ENCODE data around the gene USP17L29.
"Not testable (repeated sequence)": the region's sequence is repeated elsewhere in the genome, so short reads cannot be mapped to it uniquely, and the experiment has no call there.

The USP17L29 gene, protein sequence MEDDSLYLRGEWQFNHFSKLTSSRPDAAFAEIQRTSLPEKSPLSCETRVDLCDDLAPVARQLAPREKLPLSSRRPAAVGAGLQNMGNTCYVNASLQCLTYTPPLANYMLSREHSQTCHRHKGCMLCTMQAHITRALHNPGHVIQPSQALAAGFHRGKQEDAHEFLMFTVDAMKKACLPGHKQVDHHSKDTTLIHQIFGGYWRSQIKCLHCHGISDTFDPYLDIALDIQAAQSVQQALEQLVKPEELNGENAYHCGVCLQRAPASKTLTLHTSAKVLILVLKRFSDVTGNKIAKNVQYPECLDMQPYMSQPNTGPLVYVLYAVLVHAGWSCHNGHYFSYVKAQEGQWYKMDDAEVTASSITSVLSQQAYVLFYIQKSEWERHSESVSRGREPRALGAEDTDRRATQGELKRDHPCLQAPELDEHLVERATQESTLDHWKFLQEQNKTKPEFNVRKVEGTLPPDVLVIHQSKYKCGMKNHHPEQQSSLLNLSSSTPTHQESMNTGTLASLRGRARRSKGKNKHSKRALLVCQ

DNA sequence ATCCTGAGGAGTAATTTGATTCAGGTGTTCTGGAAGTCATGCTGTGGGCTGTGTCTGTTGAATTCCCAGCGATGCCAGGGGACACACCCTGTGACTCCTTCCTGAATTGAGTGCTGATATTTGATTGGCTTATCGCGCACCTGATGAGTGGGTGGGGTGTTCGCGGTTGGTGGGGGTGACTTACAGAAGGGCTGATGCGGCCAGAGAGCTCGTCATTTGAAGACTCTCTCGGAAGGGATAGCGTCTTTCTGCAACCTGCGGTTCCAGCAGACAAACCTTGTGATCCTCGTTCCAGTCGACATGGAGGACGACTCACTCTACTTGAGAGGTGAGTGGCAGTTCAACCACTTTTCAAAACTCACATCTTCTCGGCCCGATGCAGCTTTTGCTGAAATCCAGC is at the start of gene USP17L29:
TSS of gene USP17L29 (plus strand) at position 301 of the 400 bp plus-strand sequence. CDS start at position 301, 0 bp downstream.
- DNase-seq (ENCODE audit: low spot score), result not testable (repeated sequence)

DNA sequence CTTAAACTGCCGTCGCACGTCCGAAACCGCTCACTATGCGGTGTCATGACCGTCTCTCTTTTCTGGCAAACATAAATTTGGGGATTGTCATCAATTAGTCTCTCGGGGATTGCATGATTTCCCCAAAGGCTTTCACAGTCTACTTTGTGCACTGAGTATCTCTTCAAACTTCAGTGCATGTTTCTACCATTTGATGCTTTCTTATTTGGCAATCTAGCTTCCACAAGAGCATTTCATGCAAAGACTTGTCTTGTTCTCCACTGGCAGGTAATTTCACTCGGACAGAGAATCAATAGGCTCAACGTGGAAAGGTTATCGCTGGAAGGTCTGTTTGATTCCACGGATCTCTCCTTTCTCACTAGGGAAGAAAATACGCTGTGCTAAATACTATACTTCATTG is 29.2 kb upstream of the USP17L29 start:
- DNase-seq (ENCODE audit: low spot score), result not testable (repeated sequence)

DNA sequence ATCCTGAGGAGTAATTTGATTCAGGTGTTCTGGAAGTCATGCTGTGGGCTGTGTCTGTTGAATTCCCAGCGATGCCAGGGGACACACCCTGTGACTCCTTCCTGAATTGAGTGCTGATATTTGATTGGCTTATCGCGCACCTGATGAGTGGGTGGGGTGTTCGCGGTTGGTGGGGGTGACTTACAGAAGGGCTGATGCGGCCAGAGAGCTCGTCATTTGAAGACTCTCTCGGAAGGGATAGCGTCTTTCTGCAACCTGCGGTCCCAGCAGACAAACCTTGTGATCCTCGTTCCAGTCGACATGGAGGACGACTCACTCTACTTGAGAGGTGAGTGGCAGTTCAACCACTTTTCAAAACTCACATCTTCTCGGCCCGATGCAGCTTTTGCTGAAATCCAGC is 28.6 kb upstream of the USP17L29 start, which contains the start of gene USP17L24:
TSS of gene USP17L24 (plus strand) at position 301 of the 400 bp plus-strand sequence. CDS start at position 301, 0 bp downstream.
- DNase-seq (ENCODE audit: low spot score), result not testable (repeated sequence)

DNA sequence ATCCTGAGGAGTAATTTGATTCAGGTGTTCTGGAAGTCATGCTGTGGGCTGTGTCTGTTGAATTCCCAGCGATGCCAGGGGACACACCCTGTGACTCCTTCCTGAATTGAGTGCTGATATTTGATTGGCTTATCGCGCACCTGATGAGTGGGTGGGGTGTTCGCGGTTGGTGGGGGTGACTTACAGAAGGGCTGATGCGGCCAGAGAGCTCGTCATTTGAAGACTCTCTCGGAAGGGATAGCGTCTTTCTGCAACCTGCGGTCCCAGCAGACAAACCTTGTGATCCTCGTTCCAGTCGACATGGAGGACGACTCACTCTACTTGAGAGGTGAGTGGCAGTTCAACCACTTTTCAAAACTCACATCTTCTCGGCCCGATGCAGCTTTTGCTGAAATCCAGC is 23.8 kb upstream of the USP17L29 start, which contains the start of gene USP17L25:
TSS of gene USP17L25 (plus strand) at position 301 of the 400 bp plus-strand sequence. CDS start at position 301, 0 bp downstream.
- not testable (repeated sequence) for DNase-seq (ENCODE audit: low spot score)

DNA sequence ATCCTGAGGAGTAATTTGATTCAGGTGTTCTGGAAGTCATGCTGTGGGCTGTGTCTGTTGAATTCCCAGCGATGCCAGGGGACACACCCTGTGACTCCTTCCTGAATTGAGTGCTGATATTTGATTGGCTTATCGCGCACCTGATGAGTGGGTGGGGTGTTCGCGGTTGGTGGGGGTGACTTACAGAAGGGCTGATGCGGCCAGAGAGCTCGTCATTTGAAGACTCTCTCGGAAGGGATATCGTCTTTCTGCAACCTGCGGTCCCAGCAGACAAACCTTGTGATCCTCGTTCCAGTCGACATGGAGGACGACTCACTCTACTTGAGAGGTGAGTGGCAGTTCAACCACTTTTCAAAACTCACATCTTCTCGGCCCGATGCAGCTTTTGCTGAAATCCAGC is 19.1 kb upstream of the USP17L29 start, which contains the start of gene USP17L26:
TSS of gene USP17L26 (plus strand) at position 301 of the 400 bp plus-strand sequence. CDS start at position 301, 0 bp downstream.
- DNase-seq (ENCODE audit: low spot score), result not testable (repeated sequence)

DNA sequence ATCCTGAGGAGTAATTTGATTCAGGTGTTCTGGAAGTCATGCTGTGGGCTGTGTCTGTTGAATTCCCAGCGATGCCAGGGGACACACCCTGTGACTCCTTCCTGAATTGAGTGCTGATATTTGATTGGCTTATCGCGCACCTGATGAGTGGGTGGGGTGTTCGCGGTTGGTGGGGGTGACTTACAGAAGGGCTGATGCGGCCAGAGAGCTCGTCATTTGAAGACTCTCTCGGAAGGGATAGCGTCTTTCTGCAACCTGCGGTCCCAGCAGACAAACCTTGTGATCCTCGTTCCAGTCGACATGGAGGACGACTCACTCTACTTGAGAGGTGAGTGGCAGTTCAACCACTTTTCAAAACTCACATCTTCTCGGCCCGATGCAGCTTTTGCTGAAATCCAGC is 14.3 kb upstream of the USP17L29 start, which contains the start of gene USP17L5:
TSS of gene USP17L5 (plus strand) at position 301 of the 400 bp plus-strand sequence. CDS start at position 301, 0 bp downstream.
- not testable (repeated sequence) for DNase-seq (ENCODE audit: low spot score)

DNA sequence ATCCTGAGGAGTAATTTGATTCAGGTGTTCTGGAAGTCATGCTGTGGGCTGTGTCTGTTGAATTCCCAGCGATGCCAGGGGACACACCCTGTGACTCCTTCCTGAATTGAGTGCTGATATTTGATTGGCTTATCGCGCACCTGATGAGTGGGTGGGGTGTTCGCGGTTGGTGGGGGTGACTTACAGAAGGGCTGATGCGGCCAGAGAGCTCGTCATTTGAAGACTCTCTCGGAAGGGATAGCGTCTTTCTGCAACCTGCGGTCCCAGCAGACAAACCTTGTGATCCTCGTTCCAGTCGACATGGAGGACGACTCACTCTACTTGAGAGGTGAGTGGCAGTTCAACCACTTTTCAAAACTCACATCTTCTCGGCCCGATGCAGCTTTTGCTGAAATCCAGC is 9.6 kb upstream of the USP17L29 start, which contains the start of gene USP17L27:
TSS of gene USP17L27 (plus strand) at position 301 of the 400 bp plus-strand sequence. CDS start at position 301, 0 bp downstream.
- DNase-seq (ENCODE audit: low spot score), result not testable (repeated sequence)

DNA sequence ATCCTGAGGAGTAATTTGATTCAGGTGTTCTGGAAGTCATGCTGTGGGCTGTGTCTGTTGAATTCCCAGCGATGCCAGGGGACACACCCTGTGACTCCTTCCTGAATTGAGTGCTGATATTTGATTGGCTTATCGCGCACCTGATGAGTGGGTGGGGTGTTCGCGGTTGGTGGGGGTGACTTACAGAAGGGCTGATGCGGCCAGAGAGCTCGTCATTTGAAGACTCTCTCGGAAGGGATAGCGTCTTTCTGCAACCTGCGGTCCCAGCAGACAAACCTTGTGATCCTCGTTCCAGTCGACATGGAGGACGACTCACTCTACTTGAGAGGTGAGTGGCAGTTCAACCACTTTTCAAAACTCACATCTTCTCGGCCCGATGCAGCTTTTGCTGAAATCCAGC is 4.8 kb upstream of the USP17L29 start, which contains the start of gene USP17L28:
TSS of gene USP17L28 (plus strand) at position 301 of the 400 bp plus-strand sequence. CDS start at position 301, 0 bp downstream.
- DNase-seq (ENCODE audit: low spot score), result not testable (repeated sequence)

DNA sequence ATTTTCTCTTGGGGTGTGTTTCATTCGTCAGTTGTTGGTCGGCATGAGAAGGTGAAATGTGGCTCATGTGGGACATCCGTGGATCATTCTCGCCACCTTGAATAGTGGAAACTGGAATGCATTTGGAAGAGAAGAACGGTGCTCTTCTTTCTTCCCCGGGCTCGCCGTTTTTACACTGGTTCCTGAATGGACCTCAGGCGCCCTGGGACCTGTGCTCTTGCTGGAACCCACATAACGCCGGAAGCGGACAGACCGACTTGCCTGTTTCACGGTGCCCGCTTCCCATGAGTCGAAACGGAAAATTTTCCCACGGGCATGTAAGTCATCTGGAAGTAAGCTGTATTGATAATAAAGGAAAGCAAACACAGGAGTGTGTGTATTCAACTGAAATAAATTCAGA is 2.6 kb upstream of the USP17L29 start:
- DNase-seq (ENCODE audit: low spot score), result not testable (repeated sequence)

DNA sequence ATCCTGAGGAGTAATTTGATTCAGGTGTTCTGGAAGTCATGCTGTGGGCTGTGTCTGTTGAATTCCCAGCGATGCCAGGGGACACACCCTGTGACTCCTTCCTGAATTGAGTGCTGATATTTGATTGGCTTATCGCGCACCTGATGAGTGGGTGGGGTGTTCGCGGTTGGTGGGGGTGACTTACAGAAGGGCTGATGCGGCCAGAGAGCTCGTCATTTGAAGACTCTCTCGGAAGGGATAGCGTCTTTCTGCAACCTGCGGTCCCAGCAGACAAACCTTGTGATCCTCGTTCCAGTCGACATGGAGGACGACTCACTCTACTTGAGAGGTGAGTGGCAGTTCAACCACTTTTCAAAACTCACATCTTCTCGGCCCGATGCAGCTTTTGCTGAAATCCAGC is 9.4 kb downstream of the USP17L29 start, which contains the start of gene USP17L30:
TSS of gene USP17L30 (plus strand) at position 301 of the 400 bp plus-strand sequence. CDS start at position 301, 0 bp downstream.
- not testable (repeated sequence) for DNase-seq (ENCODE audit: low spot score)

DNA sequence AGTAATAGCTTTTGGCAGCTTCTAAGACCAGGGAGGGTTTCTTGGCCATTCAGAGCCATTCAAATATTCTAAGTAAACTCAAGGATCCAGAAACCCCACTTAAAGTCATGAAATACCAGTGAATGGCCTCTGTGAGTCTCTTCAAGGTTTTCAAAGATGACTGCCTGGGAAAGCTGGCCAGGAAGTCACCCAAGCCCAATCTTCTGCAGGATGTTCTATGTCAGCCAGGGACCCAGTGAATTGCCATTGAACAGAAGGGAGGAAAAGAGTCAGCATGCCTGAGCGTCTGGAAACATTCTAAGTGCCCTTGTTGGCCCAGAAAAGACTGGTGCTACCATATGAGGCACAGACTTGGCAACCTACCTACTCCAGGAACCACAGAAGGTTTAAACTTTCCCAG is 26.4 kb downstream of the USP17L29 start:
- not testable (repeated sequence) for DNase-seq (ENCODE audit: low spot score)

DNA sequence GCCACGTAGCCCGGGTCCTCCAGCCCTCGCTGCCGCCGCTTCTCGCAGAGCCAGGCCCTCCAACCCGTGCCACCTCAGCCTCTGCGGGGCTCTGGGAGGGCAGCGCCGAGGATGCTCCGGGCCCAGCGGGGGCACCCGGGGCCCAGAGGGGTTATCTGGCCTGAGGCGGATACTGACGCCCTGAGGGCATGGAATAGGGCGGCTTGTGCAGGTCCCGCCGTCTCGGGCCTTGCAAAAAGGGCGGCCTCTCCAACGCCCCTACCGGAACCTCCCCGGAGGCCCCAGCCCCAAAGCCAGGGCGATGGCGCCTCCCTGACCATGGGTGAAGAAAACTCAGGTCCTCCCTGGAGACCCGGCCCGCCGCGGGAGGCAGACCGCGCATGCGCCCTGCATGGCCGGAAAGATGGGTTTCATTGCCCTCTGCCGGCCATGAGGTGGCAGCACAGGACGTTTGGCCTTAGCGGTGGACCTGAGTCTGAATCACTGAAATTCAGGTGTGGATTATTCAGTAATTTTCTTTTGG is 27.6 kb downstream of the USP17L29 start:
- not testable (repeated sequence) for DNase-seq (ENCODE audit: low spot score)

DNA sequence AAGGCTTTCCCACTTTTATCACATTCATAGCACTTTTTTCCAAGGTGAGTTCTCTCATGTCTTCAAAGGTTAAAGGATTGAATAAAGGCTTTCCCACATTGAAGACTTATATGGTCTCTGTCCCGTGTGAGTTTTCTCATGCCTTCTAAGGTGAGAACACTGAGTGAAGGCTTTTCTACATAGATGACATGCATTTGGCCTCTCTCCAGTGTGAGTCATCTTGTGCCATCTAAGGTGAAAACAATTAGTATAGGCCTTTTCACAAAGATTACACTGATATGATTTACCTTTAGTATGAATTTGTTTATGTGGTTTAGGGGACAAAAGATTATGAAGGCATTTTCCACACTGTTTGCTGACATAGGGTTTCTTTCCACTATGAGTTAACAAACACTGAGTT is 30.7 kb downstream of the USP17L29 start:
- DNase-seq (ENCODE audit: low spot score), result no peak
- TF ChIP-seq, protein P1, sequence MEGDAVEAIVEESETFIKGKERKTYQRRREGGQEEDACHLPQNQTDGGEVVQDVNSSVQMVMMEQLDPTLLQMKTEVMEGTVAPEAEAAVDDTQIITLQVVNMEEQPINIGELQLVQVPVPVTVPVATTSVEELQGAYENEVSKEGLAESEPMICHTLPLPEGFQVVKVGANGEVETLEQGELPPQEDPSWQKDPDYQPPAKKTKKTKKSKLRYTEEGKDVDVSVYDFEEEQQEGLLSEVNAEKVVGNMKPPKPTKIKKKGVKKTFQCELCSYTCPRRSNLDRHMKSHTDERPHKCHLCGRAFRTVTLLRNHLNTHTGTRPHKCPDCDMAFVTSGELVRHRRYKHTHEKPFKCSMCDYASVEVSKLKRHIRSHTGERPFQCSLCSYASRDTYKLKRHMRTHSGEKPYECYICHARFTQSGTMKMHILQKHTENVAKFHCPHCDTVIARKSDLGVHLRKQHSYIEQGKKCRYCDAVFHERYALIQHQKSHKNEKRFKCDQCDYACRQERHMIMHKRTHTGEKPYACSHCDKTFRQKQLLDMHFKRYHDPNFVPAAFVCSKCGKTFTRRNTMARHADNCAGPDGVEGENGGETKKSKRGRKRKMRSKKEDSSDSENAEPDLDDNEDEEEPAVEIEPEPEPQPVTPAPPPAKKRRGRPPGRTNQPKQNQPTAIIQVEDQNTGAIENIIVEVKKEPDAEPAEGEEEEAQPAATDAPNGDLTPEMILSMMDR (IDR thresholded peaks at IDR 0.05; ENCODE audit: extremely low read depth, missing control alignments), result no peak

DNA sequence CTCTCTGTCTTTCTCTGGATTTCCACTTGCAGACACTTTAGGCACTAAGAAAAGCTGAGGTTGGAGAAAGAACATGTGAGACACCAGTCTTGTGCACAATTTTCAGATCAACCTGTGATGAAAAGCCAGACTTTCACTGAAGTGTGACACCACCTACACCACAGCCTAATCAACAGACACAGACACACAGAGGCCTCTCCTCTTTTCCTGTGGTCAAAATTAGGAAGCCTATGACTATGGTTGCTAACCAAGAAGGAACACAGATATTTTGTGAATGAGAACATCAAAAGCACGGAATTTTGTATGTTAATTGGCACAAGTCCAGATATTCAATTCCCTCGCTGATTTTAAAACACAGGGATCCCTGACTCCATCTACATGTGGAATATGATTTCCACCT is 35.6 kb downstream of the USP17L29 start:
- not testable (repeated sequence) for DNase-seq (ENCODE audit: low spot score)

Data from GM20000 (cell line).